WERI-Rb-1 (cell line): ENCODE data around the gene RSU1.

Experiments
- DNase-seq: peaks from one replicate; pipeline ENCODE4 v3.0.0-alpha.2; 2020
- H3K27ac ChIP-seq: fragments of 250-450 bp; sonication (Bioruptor Pico); 2 replicates; pipeline ENCODE4 v1.5.1; 2020; ENCODE audit warnings: mild to moderate bottlenecking, moderate library complexity
- H3K27me3 ChIP-seq: fragments of 250-450 bp; sonication (Bioruptor Pico); 2 replicates; pipeline ENCODE4 v1.5.1; 2021; ENCODE audit warnings: mild to moderate bottlenecking, low read depth, moderate library complexity; ENCODE audit not compliant: insufficient read depth, severe bottlenecking
- H3K36me3 ChIP-seq: fragments of 250-450 bp; sonication (Bioruptor Pico); 2 replicates; pipeline ENCODE4 v1.5.1; 2020; ENCODE audit warnings: mild to moderate bottlenecking, moderate library complexity
- H3K4me3 ChIP-seq: 2 replicates; pipeline ENCODE4 v1.5.1; 2011; ENCODE audit warnings: low read depth, mild to moderate bottlenecking, control low read depth, low read length
- H3K9me3 ChIP-seq: fragments of 250-450 bp; sonication (Bioruptor Pico); 2 replicates; pipeline ENCODE4 v1.5.1; 2021; ENCODE audit warnings: mild to moderate bottlenecking, moderate library complexity; ENCODE audit not compliant: severe bottlenecking
- CTCF ChIP-seq: IDR thresholded peaks from 2 replicates; pipeline ENCODE4 v1.5.1; 2011; ENCODE audit warnings: low read depth, mild to moderate bottlenecking, control low read depth, inconsistent platforms, low read length

The RSU1 gene

DNA sequence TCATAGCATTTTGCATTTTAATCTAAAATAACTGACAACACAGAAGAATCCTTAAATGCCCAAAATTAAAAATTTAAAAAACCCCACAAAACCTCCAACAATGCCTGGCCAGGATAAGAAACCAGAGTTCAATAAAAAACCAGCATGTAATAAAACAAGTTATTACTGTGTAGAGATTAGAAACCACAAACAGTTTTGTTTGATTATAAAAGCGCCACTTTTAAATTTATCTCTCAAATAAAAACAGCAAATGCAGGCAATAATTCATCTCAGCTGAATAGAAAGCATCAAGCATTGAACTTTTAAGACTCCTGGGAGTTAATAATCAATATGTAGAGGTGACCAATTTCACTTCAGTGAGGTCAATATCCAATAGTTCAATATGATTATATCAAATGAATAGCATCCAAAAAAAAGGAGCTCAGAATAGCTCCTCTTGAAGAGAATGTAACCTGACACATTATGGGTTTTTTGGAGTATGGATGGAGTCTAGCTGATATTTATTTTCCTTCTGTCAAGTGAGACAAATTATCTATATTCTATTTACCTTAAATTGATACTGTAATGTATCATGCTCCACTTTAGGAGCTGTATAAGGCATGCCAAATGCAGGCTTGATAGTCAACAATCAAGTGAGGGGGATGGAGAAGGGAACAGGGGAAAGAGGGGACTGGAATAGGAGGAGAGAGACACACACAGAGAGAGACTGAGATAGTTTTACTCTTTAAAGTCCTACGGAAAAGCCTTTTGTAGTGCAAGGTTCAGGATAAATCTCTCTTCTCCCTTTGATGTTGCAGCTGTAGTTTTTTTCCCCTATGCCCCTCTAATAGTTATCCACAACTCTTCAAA is 130.9 kb downstream of the RSU1 start:
- TF ChIP-seq CTCF = no peak
- Histone ChIP-seq H3K27me3 (no peaks in the 10 kb centered on the region), H3K36me3 (no peaks in the 10 kb centered on the region), H3K4me3 (no peak overlapping the region), H3K27ac (no peak overlapping the region), H3K9me3 (no peaks in the 10 kb centered on the region)
- no peak for DNase-seq

- Histone ChIP-seq H3K27me3 (no peaks in the 10 kb centered on the region), H3K27ac (no peak overlapping the region), H3K9me3 (no peaks in the 10 kb centered on the region), H3K36me3 (no peaks in the 10 kb centered on the region), H3K4me3 (no peak overlapping the region)
- DNase-seq = no peak
- TF ChIP-seq CTCF = no peak
These were observed 131.7 kb downstream of the RSU1 start for GRCh38 chr10:16685551-16685950.

DNA sequence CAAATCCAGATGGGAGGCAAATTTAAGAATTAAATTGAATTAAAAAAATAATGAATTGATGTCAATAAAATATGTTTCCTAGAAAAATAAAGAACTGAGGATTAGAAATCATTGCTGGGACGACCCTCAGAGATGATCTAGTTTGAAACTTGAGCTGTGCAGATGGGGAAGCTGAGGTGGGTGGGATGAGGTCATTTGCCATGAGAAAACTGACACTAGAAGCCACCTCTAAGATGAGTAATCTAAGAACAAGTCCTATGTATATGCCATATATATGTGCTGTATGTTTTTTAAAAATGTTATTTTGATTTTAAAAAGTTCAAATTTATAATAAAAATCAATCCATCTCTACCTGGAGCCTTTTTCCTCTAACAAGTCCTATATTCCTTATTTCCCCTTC is 135.7 kb downstream of the RSU1 start:
- TF ChIP-seq CTCF = no peak
- Histone ChIP-seq H3K9me3 (no peaks in the 10 kb centered on the region), H3K4me3 (no peak overlapping the region), H3K27ac (no peak overlapping the region), H3K36me3 (no peaks in the 10 kb centered on the region), H3K27me3 (no peaks in the 10 kb centered on the region)
- no peak for DNase-seq

DNA sequence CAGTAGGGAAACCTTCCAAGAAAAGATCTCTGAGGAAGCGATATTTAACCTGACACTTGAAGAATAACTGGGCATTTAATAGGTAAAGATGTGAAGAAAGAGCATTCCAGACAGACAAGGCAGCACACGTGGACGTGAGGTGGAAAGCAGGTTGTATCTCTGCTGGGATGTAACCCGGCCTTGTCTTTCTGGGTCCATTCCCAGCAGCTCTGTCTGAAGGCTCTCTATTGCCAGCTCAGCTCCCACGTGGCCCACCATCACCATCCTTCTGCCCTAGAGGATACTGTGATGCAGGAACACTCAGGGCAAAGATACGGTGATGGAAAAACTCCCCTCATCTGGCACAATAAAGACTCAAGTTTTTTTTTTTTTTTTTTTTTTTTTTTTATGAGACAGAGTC is 137.7 kb downstream of the RSU1 start:
- no peak overlapping the region for H3K4me3 ChIP-seq
- H3K9me3 ChIP-seq = no peaks in the 10 kb centered on the region
- no peaks in the 10 kb centered on the region for H3K27me3 ChIP-seq
- no peak for DNase-seq
- no peak overlapping the region for H3K27ac ChIP-seq
- no peak for TF ChIP-seq CTCF
- no peaks in the 10 kb centered on the region for H3K36me3 ChIP-seq

DNA sequence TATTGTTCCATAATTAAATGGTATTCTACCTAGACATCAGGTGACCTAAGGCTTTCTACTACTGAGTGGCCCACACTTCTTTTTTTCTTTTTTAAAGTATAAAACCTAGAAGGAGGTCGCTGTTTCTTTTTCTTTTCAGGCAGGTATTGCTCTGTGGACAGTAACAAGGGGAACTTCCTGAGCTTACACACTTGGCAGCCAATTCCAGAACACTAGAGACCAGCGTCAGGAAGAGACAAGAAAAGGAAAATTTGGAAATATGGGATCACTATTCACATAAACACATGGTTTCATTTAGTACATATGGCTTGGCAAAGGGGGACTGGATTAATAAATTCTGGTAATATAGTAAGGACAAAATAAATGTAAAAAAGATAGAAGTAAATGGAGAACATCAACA is 141.9 kb downstream of the RSU1 start:
- TF ChIP-seq CTCF = no peak
- no peaks in the 10 kb centered on the region for H3K36me3 ChIP-seq
- H3K4me3 ChIP-seq = no peak overlapping the region
- no peak overlapping the region for H3K27ac ChIP-seq
- H3K9me3 ChIP-seq = no peaks in the 10 kb centered on the region
- no peaks in the 10 kb centered on the region for H3K27me3 ChIP-seq
- DNase-seq = no peak

- Histone ChIP-seq H3K36me3 (no peaks in the 10 kb centered on the region), H3K9me3 (no peaks in the 10 kb centered on the region), H3K27me3 (no peaks in the 10 kb centered on the region), H3K4me3 (no peak overlapping the region), H3K27ac (no peak overlapping the region)
- no peak for TF ChIP-seq CTCF
- no peak for DNase-seq
These were observed 143.0 kb downstream of the RSU1 start for GRCh38 chr10:16674147-16674703.
